Lower lobe of right lung (tissue), 2 donors: Measurements from ENCODE around the gene MTNR1B. TPM values are rescaled to one million over a fixed set of nuclear protein-coding genes. Genes with fewer than 3 reads are reported as not detected.

Experiments used
- ATAC-seq, 2 donors: fragments of 200-7000 bp; cut with Tn5 transposase; one replicate each; pipeline ENCODE4 v1.9.1; 2020 to 2022; ENCODE audit warnings: mild to moderate bottlenecking in 2 of 2, moderate library complexity in 2 of 2
- DNase-seq: peaks from one replicate; pipeline ENCODE4 v3.0.0-alpha.2; 2020
- H3K27ac ChIP-seq: fragments of 200-600 bp; one replicate; pipeline ENCODE4 v1.8.0; 2022
- H3K27me3 ChIP-seq: fragments of 200-600 bp; one replicate; pipeline ENCODE4 v1.8.0; 2022; ENCODE audit warnings: low read depth
- H3K36me3 ChIP-seq: fragments of 200-600 bp; one replicate; pipeline ENCODE4 v1.8.0; 2022; ENCODE audit warnings: mild to moderate bottlenecking
- H3K4me1 ChIP-seq: fragments of 200-600 bp; one replicate; pipeline ENCODE4 v1.8.0; 2022
- H3K4me3 ChIP-seq: fragments of 200-600 bp; one replicate; pipeline ENCODE4 v1.8.0; 2022; ENCODE audit warnings: mild to moderate bottlenecking
- H3K9me3 ChIP-seq: fragments of 200-600 bp; one replicate; pipeline ENCODE4 v1.8.0; 2022
- intact Hi-C: fragments of 100-400 bp; cut with DNase I; formaldehyde crosslinking; loops from one replicate; pipeline ENCODE4 v1.11.0; 2022
- total RNA-seq: library from RNA; stranded (reverse); fragmentation: NEBNext Ultra II Directional; extraction: Animal tissue kit (Norgen Biotek cat#: 25700); gene quantifications from one replicate; pipeline ENCODE4 v1.2.1, GENCODE V29; 2021
- TF ChIP-seq, protein P1 (sequence below): fragments of 200-600 bp; IDR thresholded peaks from one replicate; pipeline ENCODE4 v1.8.0; 2022; ENCODE audit warnings: antibody characterized with exemption, mild to moderate bottlenecking
- donor health status: DM: no; HTN: yes; CAD: no; lungs with severe emphysema.

MTNR1B gene
- total RNA-seq, 1 donor from 2014 or later, result not detected

DNA sequence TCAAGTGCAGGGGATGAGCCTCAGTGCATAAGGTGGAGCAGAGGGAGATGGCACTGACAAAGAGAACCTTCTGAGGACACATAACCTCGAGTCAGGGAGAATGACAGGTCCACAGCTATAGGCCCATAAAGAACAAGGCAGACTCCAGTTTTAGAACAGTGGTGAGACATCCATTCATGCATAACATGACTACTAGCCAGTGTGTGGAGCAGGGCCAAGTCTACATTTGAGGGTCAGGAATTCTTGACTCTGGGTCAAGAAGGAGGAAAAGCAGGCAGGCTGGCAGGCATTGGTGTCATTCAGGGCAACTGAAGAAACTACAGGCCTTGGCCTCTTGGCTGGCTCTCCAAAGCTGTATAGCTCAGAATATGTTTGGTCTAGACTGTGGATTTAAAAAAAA is 54.9 kb downstream of the MTNR1B start:
- intact Hi-C loops, result no loop called here
- no peaks in the 10 kb centered on the region for H3K36me3 ChIP-seq

DNA sequence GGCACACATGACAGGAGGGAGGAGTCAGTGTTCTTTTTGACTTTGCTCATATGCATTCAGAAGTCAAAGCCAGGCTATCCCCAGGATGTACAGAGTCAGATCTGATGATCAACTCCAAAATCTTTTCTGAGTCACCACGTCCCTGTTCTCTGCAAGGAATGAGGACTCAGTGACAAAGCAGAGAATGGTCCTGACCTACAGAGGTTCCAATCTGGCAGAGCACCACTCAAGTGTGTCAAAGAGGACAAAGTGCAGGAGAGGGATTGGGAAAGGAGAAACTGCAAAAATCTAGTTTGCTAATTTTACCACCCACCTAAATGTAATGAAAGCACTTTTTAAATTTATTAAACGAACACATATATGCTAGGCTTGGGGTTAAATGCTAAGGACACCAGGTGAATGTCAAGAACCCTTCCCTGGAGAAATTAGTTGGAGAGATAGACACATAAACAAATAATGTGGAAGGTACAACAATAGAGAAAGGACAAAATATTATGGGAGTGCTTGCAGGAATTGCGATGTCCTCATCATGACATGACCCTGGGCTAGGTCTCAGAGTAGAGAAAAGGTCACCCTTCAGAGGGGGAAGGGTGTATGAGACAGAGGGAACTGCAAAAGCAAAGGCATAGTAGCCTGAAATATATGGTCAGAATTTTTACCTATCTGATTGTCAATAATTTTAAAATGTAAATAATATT is 56.3 kb downstream of the MTNR1B start:
- TF ChIP-seq, protein P1, sequence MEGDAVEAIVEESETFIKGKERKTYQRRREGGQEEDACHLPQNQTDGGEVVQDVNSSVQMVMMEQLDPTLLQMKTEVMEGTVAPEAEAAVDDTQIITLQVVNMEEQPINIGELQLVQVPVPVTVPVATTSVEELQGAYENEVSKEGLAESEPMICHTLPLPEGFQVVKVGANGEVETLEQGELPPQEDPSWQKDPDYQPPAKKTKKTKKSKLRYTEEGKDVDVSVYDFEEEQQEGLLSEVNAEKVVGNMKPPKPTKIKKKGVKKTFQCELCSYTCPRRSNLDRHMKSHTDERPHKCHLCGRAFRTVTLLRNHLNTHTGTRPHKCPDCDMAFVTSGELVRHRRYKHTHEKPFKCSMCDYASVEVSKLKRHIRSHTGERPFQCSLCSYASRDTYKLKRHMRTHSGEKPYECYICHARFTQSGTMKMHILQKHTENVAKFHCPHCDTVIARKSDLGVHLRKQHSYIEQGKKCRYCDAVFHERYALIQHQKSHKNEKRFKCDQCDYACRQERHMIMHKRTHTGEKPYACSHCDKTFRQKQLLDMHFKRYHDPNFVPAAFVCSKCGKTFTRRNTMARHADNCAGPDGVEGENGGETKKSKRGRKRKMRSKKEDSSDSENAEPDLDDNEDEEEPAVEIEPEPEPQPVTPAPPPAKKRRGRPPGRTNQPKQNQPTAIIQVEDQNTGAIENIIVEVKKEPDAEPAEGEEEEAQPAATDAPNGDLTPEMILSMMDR, result no peak
- H3K27me3 ChIP-seq, result no peaks in the 10 kb centered on the region
- H3K4me1 ChIP-seq, result no peaks in the 10 kb centered on the region
- no peaks in the 10 kb centered on the region for H3K9me3 ChIP-seq
- H3K4me3 ChIP-seq, result no peak overlapping the region
- H3K27ac ChIP-seq, result no peak overlapping the region
- no peak for DNase-seq
- no peaks in the 10 kb centered on the region for H3K36me3 ChIP-seq
- intact Hi-C loops, result no loop called here
- no peak for ATAC-seq

More for the DNA sequence above, 54.9 kb downstream of the MTNR1B start:
- H3K27me3 ChIP-seq, result no peaks in the 10 kb centered on the region
- H3K9me3 ChIP-seq, result no peaks in the 10 kb centered on the region
- DNase-seq (no peak), ATAC-seq (no peak)
- H3K4me3 ChIP-seq, result no peak overlapping the region
- no peaks in the 10 kb centered on the region for H3K4me1 ChIP-seq
- H3K27ac ChIP-seq, result no peak overlapping the region
- TF ChIP-seq, protein P1, result no peak

GRCh38 chr11:93028960-93029522 is 59.6 kb downstream of the MTNR1B start:
- Histone ChIP-seq H3K9me3 (no peaks in the 10 kb centered on the region), H3K4me3 (no peak overlapping the region), H3K27me3 (no peaks in the 10 kb centered on the region), H3K36me3 (no peaks in the 10 kb centered on the region), H3K27ac (no peak overlapping the region), H3K4me1 (no peaks in the 10 kb centered on the region)
- intact Hi-C loops, result no loop called here
- ATAC-seq, result peak; percentile 50 to 83
- TF ChIP-seq, protein P1, result no peak
- DNase-seq, result no peak

DNA sequence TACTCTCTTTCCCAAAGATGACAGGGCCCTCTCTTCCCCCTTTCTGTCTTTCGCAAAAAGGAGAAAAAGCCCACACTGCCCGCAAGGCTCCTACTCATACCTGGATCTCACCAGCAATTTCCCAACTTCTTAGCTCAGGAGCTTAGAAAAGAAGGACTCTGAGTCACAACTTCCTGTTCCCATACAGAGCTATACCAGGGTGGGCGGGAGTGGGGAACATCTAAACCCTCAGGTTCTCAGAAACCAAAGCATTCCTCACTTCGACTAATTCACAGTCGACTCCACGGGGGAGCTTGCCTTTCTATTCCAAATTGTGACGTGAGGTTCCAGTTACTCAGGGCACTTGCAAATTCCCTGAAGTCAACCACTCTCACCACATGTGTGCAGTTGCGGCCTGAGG is 61.9 kb downstream of the MTNR1B start:
- H3K4me1 ChIP-seq, result no peaks in the 10 kb centered on the region
- H3K27me3 ChIP-seq, result no peaks in the 10 kb centered on the region
- ATAC-seq (no peak), DNase-seq (no peak)
- H3K27ac ChIP-seq, result no peak overlapping the region
- H3K9me3 ChIP-seq, result no peaks in the 10 kb centered on the region
- intact Hi-C loops, result no loop called here
- TF ChIP-seq, protein P1, result no peak
- H3K4me3 ChIP-seq, result no peak overlapping the region
- H3K36me3 ChIP-seq, result no peaks in the 10 kb centered on the region

Other genes with a start within 250 kb of the MTNR1B start
- gene SLC36A4, start 228.3 kb downstream of the MTNR1B start, total RNA-seq, result 17.8 TPM